Adrenal gland (tissue), 12 donors: Measurements from ENCODE around the gene MINDY2. TPM values are rescaled to one million over a fixed set of nuclear protein-coding genes. Genes with fewer than 3 reads are reported as not detected.

Experiments used
- DNase-seq, 7 donors: peaks; one replicate each; pipeline ENCODE4 v3.0.0-alpha.2; 2019 to 2020
- H3K27ac ChIP-seq, 5 donors: fragments of 200-600 bp; sonication (generic) in 4 of 5; 1 replicate in 3 of 5; 2 replicates in 2 of 5; pipeline versions ENCODE4 v1.5.1 to v1.8.0; 2016 to 2020; ENCODE audit warnings: mild to moderate bottlenecking in 1 of 5
- H3K27me3 ChIP-seq: fragments of 200-600 bp; 2 replicates; pipeline ENCODE4 v1.8.0; 2021
- H3K36me3 ChIP-seq, 2 donors: fragments of 200-600 bp; replicated peaks in 1 of 2; 1 replicate in 1 of 2; 2 replicates in 1 of 2; pipeline versions ENCODE4 v1.5.1 to v1.8.0; 2018 to 2022
- H3K4me1 ChIP-seq, 2 donors: fragments of 200-600 bp; replicated peaks in 1 of 2; 1 replicate in 1 of 2; 2 replicates in 1 of 2; pipeline versions ENCODE4 v1.5.1 to v1.8.0; 2018 to 2021
- H3K4me3 ChIP-seq, 4 donors: fragments of 200-600 bp; sonication (generic) in 3 of 4; one replicate each; pipeline ENCODE4 v1.5.1; 2016 to 2018
- H3K9me3 ChIP-seq, 3 donors: fragments of 200-600 bp; sonication (generic) in 1 of 3; replicated peaks in 1 of 3; 1 replicate in 2 of 3; 2 replicates in 1 of 3; pipeline versions ENCODE4 v1.5.1 to v1.8.0; 2016 to 2021
- POLR2A ChIP-seq, 2 donors: fragments of 450-650 bp; IDR thresholded peaks; one replicate each; pipeline ENCODE4 v1.6.1; 2017; ENCODE audit warnings: antibody characterized with exemption in 2 of 2, mild to moderate bottlenecking in 2 of 2, moderate library complexity in 1 of 2
- WGBS, 4 donors: extraction: QIAGEN DNeasy Blood & Tissue Kit in 2 of 4; methylation state at CpG; one replicate each; pipeline versions ENCODE4 v1.1.5 to v1.1.7; 2013 to 2017; 5-methylcytosine and 5-hydroxymethylcytosine counted together
- intact Hi-C, 2 donors: fragments of 100-400 bp; cut with DNase I; formaldehyde crosslinking; loops; one replicate each; pipeline versions ENCODE4 v1.14.1 to v1.15.0; 2022 to 2023
- polyA plus RNA-seq, 3 donors: library from polyadenylated mRNA; stranded (reverse); fragments of 200-250 nt in 2 of 3; fragments of 350-450 nt in 1 of 3; fragmentation: Illumina TruSeq in 1 of 3; extraction: RNeasy Lipid Tissue Mini Kit (QIAGEN cat#74804) in 1 of 3; gene quantifications; one replicate each; pipeline ENCODE4 v1.2.3, GENCODE V29; 2013 to 2014
- total RNA-seq, 9 donors: library from RNA; depleted of rRNA in 4 of 9; stranded (reverse); fragments of >200 nt in 4 of 9; fragments of 120-200 nt in 1 of 9; fragmentation: NEBNext Ultra II Directional in 1 of 9; extraction: Animal tissue kit (Norgen Biotek cat#: 25700) in 1 of 9; gene quantifications; one replicate each; pipeline versions ENCODE4 v1.1.0 to v1.2.4, GENCODE V29; 2013 to 2023
- TF ChIP-seq, protein P1 (sequence below), 6 experiments: fragments of 450-650 bp in 4 of 6; fragments of 200-600 bp in 2 of 6; sonication (generic) in 1 of 6; IDR thresholded peaks; 1 replicate in 5 of 6; 2 replicates in 1 of 6; pipeline versions ENCODE4 v1.5.1 to v1.8.0; 2016 to 2021; ENCODE audit warnings: antibody characterized with exemption in 6 of 6, mild to moderate bottlenecking in 2 of 6, moderate library complexity in 1 of 6
- donor health status: healthy with polysubstance abuse.
- donor health status: Bipolar disorder and iron deficiency.
- donor health status: DM: yes; HTN: yes; CAD: no.
- donor health status: DM: no; HTN: no; CAD: no.
- donor health status: DM: no; HTN: no; CAD: no.
- donor health status: DM: yes; HTN: yes; CAD: no.

MINDY2 gene
- total and polyA plus RNA-seq, 12 donors = 2.7 to 25.1 (median 12.2) TPM

- Histone ChIP-seq H3K4me1 (no peaks in the 10 kb centered on the region), H3K27me3 (no peaks in the 10 kb centered on the region), H3K36me3 (peaks cover 0 to 48% of the 10 kb centered on the region in 2 donors), H3K4me3 (no peak overlapping the region), H3K9me3 (no peaks in the 10 kb centered on the region), H3K27ac (no peak overlapping the region)
- WGBS, 4 donors = 90 to 96% (median 93%) methylated on average over 1 of the region's 1 CpG
- intact Hi-C loops = no loop called here
- TF ChIP-seq, protein P1, sequence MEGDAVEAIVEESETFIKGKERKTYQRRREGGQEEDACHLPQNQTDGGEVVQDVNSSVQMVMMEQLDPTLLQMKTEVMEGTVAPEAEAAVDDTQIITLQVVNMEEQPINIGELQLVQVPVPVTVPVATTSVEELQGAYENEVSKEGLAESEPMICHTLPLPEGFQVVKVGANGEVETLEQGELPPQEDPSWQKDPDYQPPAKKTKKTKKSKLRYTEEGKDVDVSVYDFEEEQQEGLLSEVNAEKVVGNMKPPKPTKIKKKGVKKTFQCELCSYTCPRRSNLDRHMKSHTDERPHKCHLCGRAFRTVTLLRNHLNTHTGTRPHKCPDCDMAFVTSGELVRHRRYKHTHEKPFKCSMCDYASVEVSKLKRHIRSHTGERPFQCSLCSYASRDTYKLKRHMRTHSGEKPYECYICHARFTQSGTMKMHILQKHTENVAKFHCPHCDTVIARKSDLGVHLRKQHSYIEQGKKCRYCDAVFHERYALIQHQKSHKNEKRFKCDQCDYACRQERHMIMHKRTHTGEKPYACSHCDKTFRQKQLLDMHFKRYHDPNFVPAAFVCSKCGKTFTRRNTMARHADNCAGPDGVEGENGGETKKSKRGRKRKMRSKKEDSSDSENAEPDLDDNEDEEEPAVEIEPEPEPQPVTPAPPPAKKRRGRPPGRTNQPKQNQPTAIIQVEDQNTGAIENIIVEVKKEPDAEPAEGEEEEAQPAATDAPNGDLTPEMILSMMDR (IDR thresholded peaks at IDR 0.05) = no peak
- no peak for TF ChIP-seq POLR2A (IDR thresholded peaks at IDR 0.05)
- no peak for DNase-seq
Observed at GRCh38 chr15:58898150-58898680, 127.1 kb downstream of the MINDY2 start.

- Histone ChIP-seq H3K9me3 (no peaks in the 10 kb centered on the region), H3K36me3 (peaks cover 0 to 31% of the 10 kb centered on the region in 2 donors), H3K4me3 (no peak overlapping the region), H3K27ac (no peak overlapping the region), H3K27me3 (no peaks in the 10 kb centered on the region), H3K4me1 (no peaks in the 10 kb centered on the region)
- no peak for DNase-seq
- WGBS, 4 donors = 86 to 91% (median 88%) methylated on average over 3 of the region's 3 CpGs
- intact Hi-C loops = no loop called here
- no peak for TF ChIP-seq POLR2A (IDR thresholded peaks at IDR 0.05)
- TF ChIP-seq, protein P1 (IDR thresholded peaks at IDR 0.05) = no peak
Observed at GRCh38 chr15:58900631-58901030, 129.5 kb downstream of the MINDY2 start.

DNA sequence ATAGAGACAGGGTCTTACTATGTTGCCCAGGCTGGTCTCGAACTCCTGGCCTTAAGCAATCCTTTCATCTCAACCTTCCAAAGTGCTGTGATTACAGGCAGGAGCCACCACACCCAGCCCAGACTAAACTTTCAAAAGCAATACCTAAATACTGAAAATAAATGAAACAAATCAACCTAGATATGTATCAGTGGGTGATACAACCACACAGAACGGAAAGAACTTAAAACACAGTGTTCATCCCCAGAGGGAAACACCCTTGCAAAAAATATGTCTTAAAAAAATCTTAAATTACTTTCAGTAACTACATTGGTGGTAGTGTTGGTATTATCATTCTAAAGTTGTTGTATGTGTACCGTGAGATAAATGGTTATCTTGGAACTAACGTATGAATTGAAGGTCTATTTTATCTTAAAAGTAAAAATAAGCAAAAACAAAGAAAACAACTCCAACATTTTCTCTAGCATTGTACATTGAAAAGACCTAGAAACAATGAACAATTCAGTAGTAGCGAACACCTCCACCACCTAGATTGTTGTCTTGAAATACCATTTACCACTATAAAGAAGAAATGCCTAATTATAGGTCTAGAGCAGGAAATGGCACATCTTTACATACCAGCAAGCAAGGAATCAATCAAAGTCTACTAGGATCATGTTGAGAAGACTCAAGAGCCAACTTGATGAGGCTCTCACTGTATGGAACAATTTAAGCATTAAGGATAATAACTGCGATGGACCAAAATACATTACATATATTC, 137.6 kb downstream of the MINDY2 start:
- 92 to 95% (median 93%) methylated on average over 6 of the region's 6 CpGs for WGBS, 4 donors
- H3K27ac ChIP-seq = no peak overlapping the region
- no peaks in the 10 kb centered on the region for H3K9me3 ChIP-seq
- peaks cover 0 to 8% of the 10 kb centered on the region in 2 donors for H3K4me1 ChIP-seq
- H3K27me3 ChIP-seq = no peaks in the 10 kb centered on the region
- DNase-seq = no peak
- TF ChIP-seq, protein P1 (IDR thresholded peaks at IDR 0.05) = no peak
- TF ChIP-seq POLR2A (IDR thresholded peaks at IDR 0.05) = no peak
- intact Hi-C loops = no loop called here
- peaks cover 0 to 17% of the 10 kb centered on the region in 2 donors for H3K36me3 ChIP-seq
- H3K4me3 ChIP-seq = no peak overlapping the region

GRCh38 chr15:58909616-58910015, 138.5 kb downstream of the MINDY2 start:
- no peaks in the 10 kb centered on the region for H3K9me3 ChIP-seq
- peaks cover 0 to 25% of the 10 kb centered on the region in 2 donors for H3K36me3 ChIP-seq
- no peak overlapping the region for H3K27ac ChIP-seq
- no peaks in the 10 kb centered on the region for H3K27me3 ChIP-seq
- WGBS, 4 donors = 95 to 100% (median 99%) methylated on average over 1 of the region's 1 CpG
- intact Hi-C loops = no loop called here
- H3K4me1 ChIP-seq = peaks cover 0 to 8% of the 10 kb centered on the region in 2 donors
- H3K4me3 ChIP-seq = no peak overlapping the region
- TF ChIP-seq POLR2A (IDR thresholded peaks at IDR 0.05) = no peak
- TF ChIP-seq, protein P1 (IDR thresholded peaks at IDR 0.05) = no peak
- no peak for DNase-seq
